NCI-H2107 treated with DMSO at 0.1 percent for 48 hours (cell line): ENCODE results near the gene TRIM49D1.
"Not testable (repeated sequence)": the region's sequence is repeated elsewhere in the genome, so short reads cannot be mapped to it uniquely, and the experiment has no call there.

ENCODE experiments used
- DNase-seq: peaks from one replicate; lab custom pipeline; 2025; ENCODE audit not compliant: unreplicated experiment; lab: John Stamatoyannopoulos, UW

Gene TRIM49D1

GRCh38 chr11:89922195-89922660 is at the start of gene TRIM49D1:
TSS of gene TRIM49D1 (minus strand) at chr11:89922245. CDS start at chr11:89917710, 4,535 bp downstream.
- no peak for DNase-seq

- DNase-seq, result not testable (repeated sequence)
These were observed 43.7 kb upstream of the TRIM49D1 start, which contains the start of gene TRIM64 for GRCh38 chr11:89965737-89966136. TSS of gene TRIM64 (plus strand) at chr11:89966037. CDS start at chr11:89968504, 2,467 bp downstream.

- DNase-seq, result not testable (repeated sequence)
These were observed 38.8 kb upstream of the TRIM49D1 start for GRCh38 chr11:89960833-89961232.

- not testable (repeated sequence) for DNase-seq
These were observed 1.7 kb upstream of the TRIM49D1 start, which contains the start of gene TRIM49D2 for GRCh38 chr11:89923764-89924163. TSS of gene TRIM49D2 (plus strand) at chr11:89924064. CDS start at chr11:89926762, 2,698 bp downstream.

- not testable (repeated sequence) for DNase-seq
These were observed 21.2 kb downstream of the TRIM49D1 start for GRCh38 chr11:89900809-89901208.

- not testable (repeated sequence) for DNase-seq
These were observed 28.8 kb downstream of the TRIM49D1 start for GRCh38 chr11:89893245-89893644.

- DNase-seq, result not testable (repeated sequence)
These were observed 44.5 kb downstream of the TRIM49D1 start for GRCh38 chr11:89877511-89877910.

GRCh38 chr11:89872588-89872987 is 49.5 kb downstream of the TRIM49D1 start:
- DNase-seq, result not testable (repeated sequence)

GRCh38 chr11:89865223-89865622 is 56.8 kb downstream of the TRIM49D1 start:
- not testable (repeated sequence) for DNase-seq

- DNase-seq, result not testable (repeated sequence)
These were observed 57.9 kb downstream of the TRIM49D1 start for GRCh38 chr11:89863906-89864704.
